Activated effector memory CD4-positive, alpha-beta T cell treated with anti-CD3 and anti-CD28 coated beads, Interleukin-2, amount 50 U/mL, for 16 hours (primary cell): Measurements from ENCODE around the gene SNX11.

ENCODE experiments used
- DNase-seq: peaks from one replicate; pipeline ENCODE4 v3.0.0-alpha.2; 2020

Gene SNX11

GRCh38 chr17:48169926-48170325 is 62.4 kb downstream of the SNX11 start:
- DNase-seq: no peak
